K562 (cell line): ENCODE data around the gene CPLX4. TPM values are rescaled to one million over a fixed set of nuclear protein-coding genes. Genes with fewer than 3 reads are reported as not detected.
A peak's percentile ranks its signal among the peaks of the same experiment; 100 is the strongest.

ENCODE experiments used
- CREM ChIP-seq: IDR thresholded peaks from 2 replicates; pipeline ENCODE4 v1.6.1; 2014; ENCODE audit warnings: antibody characterized with exemption, low read depth
- NR3C1 ChIP-seq: sonication (generic); formaldehyde crosslinking; IDR thresholded peaks from 2 replicates; pipeline ENCODE4 v1.8.1; 2022; ENCODE audit warnings: missing genetic modification reagents
- TAF1 ChIP-seq: IDR thresholded peaks from 2 replicates; pipeline ENCODE4 v1.6.1; 2011; ENCODE audit warnings: mild to moderate bottlenecking, low read length, moderate library complexity; ENCODE audit not compliant: insufficient read depth, control insufficient read depth, severe bottlenecking; ENCODE audit errors: extremely low read depth
- ZNF174 ChIP-seq: fragments of 250-450 bp; sonication (Bioruptor Pico); IDR thresholded peaks from 2 replicates; pipeline ENCODE4 v1.4.0; 2020; ENCODE audit warnings: mild to moderate bottlenecking
- polyA plus RNA-seq, 8 experiments: library from polyadenylated mRNA; depleted of rRNA in 4 of 8; stranded (reverse) in 5 of 8; unstranded in 3 of 8; fragments of >200 nt; fragmentation: Nextera tagmentation in 2 of 8; fragmentation: Illumina TruSeq in 1 of 8; extraction: Ambion mirVana in 2 of 8; extraction: Trizol in 1 of 8; gene quantifications; 2 replicates each; pipeline versions ENCODE4 v1.2.1 to v1.2.3, GENCODE V29; 2011 to 2014; ENCODE audit warnings: inconsistent platforms in 1 of 8, missing spikeins in 1 of 8
- total RNA-seq, 7 experiments: library from RNA; depleted of rRNA in 6 of 7; stranded (reverse); fragments of >200 nt in 6 of 7; fragmentation: Illumina TruSeq in 2 of 7; extraction: Trizol in 2 of 7; gene quantifications; 2 replicates each; pipeline versions ENCODE4 v1.2.1 to v1.2.3, GENCODE V29; 2011 to 2021; ENCODE audit warnings: low replicate concordance in 1 of 7
- TF ChIP-seq, protein P1 (sequence below): fragments of 450-650 bp; IDR thresholded peaks from 2 replicates; pipeline ENCODE4 v1.6.1; 2016; ENCODE audit warnings: mild to moderate bottlenecking, moderate library complexity
- TF ChIP-seq, protein P2 (sequence below): fragments of 450-650 bp; formaldehyde crosslinking; IDR thresholded peaks from 2 replicates; pipeline ENCODE4 v1.4.0; 2020; ENCODE audit warnings: mild to moderate bottlenecking
- TF ChIP-seq, protein P3 (sequence below): fragments of 450-650 bp; IDR thresholded peaks from 2 replicates; pipeline ENCODE4 v1.7.1; 2018; ENCODE audit warnings: mild to moderate bottlenecking, low read depth; ENCODE audit not compliant: partially characterized antibody
- TF ChIP-seq, protein P4 (sequence below): IDR thresholded peaks from 2 replicates; pipeline ENCODE4 v1.6.1; 2016; ENCODE audit warnings: missing genetic modification characterization, missing compliant biosample characterization
- TF ChIP-seq, protein P5 (sequence below): fragments of 450-650 bp; formaldehyde crosslinking; IDR thresholded peaks from 2 replicates; pipeline ENCODE4 v1.4.0; 2020; ENCODE audit warnings: mild to moderate bottlenecking, moderate library complexity

The CPLX4 gene
- total and polyA plus RNA-seq, 9 of the 15 experiments (the other 6 are each of a cell fraction or from before 2014, with no cell fraction given), result not detected

DNA sequence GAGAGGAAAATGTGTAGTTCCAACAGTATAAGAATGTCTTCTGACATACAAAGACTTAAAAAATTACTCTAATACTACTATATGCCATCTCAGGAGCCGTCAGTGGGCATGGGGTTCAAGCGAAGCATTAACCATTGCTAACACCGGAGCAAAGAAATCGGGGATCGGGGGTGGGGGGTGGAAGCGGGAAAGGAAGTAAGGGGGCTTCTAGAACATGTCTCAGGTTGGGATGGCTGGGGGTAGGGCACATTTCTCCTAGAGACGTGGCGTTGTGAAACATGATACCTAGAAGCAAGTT lies 39.9 kb upstream of the CPLX4 start (continued):
- TF ChIP-seq, protein P1, sequence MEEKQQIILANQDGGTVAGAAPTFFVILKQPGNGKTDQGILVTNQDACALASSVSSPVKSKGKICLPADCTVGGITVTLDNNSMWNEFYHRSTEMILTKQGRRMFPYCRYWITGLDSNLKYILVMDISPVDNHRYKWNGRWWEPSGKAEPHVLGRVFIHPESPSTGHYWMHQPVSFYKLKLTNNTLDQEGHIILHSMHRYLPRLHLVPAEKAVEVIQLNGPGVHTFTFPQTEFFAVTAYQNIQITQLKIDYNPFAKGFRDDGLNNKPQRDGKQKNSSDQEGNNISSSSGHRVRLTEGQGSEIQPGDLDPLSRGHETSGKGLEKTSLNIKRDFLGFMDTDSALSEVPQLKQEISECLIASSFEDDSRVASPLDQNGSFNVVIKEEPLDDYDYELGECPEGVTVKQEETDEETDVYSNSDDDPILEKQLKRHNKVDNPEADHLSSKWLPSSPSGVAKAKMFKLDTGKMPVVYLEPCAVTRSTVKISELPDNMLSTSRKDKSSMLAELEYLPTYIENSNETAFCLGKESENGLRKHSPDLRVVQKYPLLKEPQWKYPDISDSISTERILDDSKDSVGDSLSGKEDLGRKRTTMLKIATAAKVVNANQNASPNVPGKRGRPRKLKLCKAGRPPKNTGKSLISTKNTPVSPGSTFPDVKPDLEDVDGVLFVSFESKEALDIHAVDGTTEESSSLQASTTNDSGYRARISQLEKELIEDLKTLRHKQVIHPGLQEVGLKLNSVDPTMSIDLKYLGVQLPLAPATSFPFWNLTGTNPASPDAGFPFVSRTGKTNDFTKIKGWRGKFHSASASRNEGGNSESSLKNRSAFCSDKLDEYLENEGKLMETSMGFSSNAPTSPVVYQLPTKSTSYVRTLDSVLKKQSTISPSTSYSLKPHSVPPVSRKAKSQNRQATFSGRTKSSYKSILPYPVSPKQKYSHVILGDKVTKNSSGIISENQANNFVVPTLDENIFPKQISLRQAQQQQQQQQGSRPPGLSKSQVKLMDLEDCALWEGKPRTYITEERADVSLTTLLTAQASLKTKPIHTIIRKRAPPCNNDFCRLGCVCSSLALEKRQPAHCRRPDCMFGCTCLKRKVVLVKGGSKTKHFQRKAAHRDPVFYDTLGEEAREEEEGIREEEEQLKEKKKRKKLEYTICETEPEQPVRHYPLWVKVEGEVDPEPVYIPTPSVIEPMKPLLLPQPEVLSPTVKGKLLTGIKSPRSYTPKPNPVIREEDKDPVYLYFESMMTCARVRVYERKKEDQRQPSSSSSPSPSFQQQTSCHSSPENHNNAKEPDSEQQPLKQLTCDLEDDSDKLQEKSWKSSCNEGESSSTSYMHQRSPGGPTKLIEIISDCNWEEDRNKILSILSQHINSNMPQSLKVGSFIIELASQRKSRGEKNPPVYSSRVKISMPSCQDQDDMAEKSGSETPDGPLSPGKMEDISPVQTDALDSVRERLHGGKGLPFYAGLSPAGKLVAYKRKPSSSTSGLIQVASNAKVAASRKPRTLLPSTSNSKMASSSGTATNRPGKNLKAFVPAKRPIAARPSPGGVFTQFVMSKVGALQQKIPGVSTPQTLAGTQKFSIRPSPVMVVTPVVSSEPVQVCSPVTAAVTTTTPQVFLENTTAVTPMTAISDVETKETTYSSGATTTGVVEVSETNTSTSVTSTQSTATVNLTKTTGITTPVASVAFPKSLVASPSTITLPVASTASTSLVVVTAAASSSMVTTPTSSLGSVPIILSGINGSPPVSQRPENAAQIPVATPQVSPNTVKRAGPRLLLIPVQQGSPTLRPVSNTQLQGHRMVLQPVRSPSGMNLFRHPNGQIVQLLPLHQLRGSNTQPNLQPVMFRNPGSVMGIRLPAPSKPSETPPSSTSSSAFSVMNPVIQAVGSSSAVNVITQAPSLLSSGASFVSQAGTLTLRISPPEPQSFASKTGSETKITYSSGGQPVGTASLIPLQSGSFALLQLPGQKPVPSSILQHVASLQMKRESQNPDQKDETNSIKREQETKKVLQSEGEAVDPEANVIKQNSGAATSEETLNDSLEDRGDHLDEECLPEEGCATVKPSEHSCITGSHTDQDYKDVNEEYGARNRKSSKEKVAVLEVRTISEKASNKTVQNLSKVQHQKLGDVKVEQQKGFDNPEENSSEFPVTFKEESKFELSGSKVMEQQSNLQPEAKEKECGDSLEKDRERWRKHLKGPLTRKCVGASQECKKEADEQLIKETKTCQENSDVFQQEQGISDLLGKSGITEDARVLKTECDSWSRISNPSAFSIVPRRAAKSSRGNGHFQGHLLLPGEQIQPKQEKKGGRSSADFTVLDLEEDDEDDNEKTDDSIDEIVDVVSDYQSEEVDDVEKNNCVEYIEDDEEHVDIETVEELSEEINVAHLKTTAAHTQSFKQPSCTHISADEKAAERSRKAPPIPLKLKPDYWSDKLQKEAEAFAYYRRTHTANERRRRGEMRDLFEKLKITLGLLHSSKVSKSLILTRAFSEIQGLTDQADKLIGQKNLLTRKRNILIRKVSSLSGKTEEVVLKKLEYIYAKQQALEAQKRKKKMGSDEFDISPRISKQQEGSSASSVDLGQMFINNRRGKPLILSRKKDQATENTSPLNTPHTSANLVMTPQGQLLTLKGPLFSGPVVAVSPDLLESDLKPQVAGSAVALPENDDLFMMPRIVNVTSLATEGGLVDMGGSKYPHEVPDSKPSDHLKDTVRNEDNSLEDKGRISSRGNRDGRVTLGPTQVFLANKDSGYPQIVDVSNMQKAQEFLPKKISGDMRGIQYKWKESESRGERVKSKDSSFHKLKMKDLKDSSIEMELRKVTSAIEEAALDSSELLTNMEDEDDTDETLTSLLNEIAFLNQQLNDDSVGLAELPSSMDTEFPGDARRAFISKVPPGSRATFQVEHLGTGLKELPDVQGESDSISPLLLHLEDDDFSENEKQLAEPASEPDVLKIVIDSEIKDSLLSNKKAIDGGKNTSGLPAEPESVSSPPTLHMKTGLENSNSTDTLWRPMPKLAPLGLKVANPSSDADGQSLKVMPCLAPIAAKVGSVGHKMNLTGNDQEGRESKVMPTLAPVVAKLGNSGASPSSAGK, result no peak
- TF ChIP-seq, protein P2, sequence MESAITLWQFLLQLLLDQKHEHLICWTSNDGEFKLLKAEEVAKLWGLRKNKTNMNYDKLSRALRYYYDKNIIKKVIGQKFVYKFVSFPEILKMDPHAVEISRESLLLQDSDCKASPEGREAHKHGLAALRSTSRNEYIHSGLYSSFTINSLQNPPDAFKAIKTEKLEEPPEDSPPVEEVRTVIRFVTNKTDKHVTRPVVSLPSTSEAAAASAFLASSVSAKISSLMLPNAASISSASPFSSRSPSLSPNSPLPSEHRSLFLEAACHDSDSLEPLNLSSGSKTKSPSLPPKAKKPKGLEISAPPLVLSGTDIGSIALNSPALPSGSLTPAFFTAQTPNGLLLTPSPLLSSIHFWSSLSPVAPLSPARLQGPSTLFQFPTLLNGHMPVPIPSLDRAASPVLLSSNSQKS (CRISPR knock-in tag), result no peak
- TF ChIP-seq, protein P3, sequence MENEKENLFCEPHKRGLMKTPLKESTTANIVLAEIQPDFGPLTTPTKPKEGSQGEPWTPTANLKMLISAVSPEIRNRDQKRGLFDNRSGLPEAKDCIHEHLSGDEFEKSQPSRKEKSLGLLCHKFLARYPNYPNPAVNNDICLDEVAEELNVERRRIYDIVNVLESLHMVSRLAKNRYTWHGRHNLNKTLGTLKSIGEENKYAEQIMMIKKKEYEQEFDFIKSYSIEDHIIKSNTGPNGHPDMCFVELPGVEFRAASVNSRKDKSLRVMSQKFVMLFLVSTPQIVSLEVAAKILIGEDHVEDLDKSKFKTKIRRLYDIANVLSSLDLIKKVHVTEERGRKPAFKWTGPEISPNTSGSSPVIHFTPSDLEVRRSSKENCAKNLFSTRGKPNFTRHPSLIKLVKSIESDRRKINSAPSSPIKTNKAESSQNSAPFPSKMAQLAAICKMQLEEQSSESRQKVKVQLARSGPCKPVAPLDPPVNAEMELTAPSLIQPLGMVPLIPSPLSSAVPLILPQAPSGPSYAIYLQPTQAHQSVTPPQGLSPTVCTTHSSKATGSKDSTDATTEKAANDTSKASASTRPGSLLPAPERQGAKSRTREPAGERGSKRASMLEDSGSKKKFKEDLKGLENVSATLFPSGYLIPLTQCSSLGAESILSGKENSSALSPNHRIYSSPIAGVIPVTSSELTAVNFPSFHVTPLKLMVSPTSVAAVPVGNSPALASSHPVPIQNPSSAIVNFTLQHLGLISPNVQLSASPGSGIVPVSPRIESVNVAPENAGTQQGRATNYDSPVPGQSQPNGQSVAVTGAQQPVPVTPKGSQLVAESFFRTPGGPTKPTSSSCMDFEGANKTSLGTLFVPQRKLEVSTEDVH, result no peak
- TF ChIP-seq TAF1, result peak; percentile 32
- no peak for TF ChIP-seq NR3C1 (CRISPR knock-in tag)
- TF ChIP-seq ZNF174 (CRISPR knock-in tag), result no peak
- TF ChIP-seq, protein P4, sequence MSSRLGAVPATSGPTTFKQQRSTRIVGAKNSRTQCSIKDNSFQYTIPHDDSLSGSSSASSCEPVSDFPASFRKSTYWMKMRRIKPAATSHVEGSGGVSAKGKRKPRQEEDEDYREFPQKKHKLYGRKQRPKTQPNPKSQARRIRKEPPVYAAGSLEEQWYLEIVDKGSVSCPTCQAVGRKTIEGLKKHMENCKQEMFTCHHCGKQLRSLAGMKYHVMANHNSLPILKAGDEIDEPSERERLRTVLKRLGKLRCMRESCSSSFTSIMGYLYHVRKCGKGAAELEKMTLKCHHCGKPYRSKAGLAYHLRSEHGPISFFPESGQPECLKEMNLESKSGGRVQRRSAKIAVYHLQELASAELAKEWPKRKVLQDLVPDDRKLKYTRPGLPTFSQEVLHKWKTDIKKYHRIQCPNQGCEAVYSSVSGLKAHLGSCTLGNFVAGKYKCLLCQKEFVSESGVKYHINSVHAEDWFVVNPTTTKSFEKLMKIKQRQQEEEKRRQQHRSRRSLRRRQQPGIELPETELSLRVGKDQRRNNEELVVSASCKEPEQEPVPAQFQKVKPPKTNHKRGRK, result no peak
- peak; percentile 44; the same call in 1 of the 2 replicates for TF ChIP-seq CREM
- TF ChIP-seq, protein P5, sequence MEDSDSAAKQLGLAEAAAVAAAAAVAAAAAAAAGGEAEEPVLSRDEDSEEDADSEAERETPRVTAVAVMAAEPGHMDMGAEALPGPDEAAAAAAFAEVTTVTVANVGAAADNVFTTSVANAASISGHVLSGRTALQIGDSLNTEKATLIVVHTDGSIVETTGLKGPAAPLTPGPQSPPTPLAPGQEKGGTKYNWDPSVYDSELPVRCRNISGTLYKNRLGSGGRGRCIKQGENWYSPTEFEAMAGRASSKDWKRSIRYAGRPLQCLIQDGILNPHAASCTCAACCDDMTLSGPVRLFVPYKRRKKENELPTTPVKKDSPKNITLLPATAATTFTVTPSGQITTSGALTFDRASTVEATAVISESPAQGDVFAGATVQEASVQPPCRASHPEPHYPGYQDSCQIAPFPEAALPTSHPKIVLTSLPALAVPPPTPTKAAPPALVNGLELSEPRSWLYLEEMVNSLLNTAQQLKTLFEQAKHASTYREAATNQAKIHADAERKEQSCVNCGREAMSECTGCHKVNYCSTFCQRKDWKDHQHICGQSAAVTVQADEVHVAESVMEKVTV (CRISPR knock-in tag), result no peak
